Measurements from ENCODE around the gene HIVEP1.

DNA sequence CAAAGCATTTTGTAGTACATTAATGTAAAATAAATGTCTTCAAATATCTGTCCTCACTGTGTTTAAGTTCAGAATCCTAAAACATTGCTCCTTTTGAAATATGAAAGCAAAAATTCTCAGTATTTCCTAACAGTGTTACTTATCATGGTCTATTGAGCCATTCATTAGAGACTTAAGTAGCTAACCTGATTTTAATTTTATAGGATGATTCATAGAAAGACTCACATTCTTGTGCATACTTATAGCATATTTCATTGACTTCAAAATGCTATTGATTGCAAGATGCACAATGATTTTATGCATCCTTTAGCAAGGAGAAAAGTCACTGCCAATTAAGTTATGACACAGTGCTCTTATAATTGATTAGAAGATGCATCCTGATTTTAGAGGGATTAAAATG is 85.7 kb downstream of the HIVEP1 start:
- TF ChIP-seq, protein P1, sequence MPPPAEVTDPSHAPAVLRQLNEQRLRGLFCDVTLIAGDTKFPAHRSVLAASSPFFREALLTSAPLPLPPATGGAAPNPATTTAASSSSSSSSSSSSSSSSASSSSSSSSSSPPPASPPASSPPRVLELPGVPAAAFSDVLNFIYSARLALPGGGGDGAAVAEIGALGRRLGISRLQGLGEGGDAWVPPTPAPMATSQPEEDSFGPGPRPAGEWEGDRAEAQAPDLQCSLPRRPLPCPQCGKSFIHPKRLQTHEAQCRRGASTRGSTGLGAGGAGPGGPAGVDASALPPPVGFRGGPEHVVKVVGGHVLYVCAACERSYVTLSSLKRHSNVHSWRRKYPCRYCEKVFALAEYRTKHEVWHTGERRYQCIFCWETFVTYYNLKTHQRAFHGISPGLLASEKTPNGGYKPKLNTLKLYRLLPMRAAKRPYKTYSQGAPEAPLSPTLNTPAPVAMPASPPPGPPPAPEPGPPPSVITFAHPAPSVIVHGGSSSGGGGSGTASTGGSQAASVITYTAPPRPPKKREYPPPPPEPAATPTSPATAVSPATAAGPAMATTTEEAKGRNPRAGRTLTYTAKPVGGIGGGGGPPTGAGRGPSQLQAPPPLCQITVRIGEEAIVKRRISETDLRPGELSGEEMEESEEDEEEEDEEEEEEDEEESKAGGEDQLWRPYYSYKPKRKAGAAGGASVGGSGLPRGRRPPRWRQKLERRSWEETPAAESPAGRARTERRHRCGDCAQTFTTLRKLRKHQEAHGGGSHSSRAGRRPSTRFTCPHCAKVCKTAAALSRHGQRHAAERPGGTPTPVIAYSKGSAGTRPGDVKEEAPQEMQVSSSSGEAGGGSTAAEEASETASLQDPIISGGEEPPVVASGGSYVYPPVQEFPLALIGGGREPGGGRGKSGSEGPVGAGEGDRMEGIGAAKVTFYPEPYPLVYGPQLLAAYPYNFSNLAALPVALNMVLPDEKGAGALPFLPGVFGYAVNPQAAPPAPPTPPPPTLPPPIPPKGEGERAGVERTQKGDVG (CRISPR knock-in tag; IDR thresholded peaks at IDR 0.05; ENCODE audit: borderline replicate concordance), result no peak
- TF ChIP-seq, protein P2, sequence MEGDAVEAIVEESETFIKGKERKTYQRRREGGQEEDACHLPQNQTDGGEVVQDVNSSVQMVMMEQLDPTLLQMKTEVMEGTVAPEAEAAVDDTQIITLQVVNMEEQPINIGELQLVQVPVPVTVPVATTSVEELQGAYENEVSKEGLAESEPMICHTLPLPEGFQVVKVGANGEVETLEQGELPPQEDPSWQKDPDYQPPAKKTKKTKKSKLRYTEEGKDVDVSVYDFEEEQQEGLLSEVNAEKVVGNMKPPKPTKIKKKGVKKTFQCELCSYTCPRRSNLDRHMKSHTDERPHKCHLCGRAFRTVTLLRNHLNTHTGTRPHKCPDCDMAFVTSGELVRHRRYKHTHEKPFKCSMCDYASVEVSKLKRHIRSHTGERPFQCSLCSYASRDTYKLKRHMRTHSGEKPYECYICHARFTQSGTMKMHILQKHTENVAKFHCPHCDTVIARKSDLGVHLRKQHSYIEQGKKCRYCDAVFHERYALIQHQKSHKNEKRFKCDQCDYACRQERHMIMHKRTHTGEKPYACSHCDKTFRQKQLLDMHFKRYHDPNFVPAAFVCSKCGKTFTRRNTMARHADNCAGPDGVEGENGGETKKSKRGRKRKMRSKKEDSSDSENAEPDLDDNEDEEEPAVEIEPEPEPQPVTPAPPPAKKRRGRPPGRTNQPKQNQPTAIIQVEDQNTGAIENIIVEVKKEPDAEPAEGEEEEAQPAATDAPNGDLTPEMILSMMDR (CRISPR knock-in tag; IDR thresholded peaks at IDR 0.05), result no peak
- no peak for TF ChIP-seq ZBTB8A (CRISPR knock-in tag; IDR thresholded peaks at IDR 0.05; ENCODE audit: borderline replicate concordance, low read depth)
- TF ChIP-seq EED (CRISPR knock-in tag; IDR thresholded peaks at IDR 0.05), result no peak
- no peak for TF ChIP-seq NFKBIZ (CRISPR knock-in tag; IDR thresholded peaks at IDR 0.05)
- TF ChIP-seq, protein P3, sequence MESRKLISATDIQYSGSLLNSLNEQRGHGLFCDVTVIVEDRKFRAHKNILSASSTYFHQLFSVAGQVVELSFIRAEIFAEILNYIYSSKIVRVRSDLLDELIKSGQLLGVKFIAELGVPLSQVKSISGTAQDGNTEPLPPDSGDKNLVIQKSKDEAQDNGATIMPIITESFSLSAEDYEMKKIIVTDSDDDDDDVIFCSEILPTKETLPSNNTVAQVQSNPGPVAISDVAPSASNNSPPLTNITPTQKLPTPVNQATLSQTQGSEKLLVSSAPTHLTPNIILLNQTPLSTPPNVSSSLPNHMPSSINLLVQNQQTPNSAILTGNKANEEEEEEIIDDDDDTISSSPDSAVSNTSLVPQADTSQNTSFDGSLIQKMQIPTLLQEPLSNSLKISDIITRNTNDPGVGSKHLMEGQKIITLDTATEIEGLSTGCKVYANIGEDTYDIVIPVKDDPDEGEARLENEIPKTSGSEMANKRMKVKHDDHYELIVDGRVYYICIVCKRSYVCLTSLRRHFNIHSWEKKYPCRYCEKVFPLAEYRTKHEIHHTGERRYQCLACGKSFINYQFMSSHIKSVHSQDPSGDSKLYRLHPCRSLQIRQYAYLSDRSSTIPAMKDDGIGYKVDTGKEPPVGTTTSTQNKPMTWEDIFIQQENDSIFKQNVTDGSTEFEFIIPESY (CRISPR knock-in tag; IDR thresholded peaks at IDR 0.05), result no peak
- TF ChIP-seq, protein P4, sequence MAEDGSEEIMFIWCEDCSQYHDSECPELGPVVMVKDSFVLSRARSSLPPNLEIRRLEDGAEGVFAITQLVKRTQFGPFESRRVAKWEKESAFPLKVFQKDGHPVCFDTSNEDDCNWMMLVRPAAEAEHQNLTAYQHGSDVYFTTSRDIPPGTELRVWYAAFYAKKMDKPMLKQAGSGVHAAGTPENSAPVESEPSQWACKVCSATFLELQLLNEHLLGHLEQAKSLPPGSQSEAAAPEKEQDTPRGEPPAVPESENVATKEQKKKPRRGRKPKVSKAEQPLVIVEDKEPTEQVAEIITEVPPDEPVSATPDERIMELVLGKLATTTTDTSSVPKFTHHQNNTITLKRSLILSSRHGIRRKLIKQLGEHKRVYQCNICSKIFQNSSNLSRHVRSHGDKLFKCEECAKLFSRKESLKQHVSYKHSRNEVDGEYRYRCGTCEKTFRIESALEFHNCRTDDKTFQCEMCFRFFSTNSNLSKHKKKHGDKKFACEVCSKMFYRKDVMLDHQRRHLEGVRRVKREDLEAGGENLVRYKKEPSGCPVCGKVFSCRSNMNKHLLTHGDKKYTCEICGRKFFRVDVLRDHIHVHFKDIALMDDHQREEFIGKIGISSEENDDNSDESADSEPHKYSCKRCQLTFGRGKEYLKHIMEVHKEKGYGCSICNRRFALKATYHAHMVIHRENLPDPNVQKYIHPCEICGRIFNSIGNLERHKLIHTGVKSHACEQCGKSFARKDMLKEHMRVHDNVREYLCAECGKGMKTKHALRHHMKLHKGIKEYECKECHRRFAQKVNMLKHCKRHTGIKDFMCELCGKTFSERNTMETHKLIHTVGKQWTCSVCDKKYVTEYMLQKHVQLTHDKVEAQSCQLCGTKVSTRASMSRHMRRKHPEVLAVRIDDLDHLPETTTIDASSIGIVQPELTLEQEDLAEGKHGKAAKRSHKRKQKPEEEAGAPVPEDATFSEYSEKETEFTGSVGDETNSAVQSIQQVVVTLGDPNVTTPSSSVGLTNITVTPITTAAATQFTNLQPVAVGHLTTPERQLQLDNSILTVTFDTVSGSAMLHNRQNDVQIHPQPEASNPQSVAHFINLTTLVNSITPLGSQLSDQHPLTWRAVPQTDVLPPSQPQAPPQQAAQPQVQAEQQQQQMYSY (CRISPR knock-in tag; IDR thresholded peaks at IDR 0.05), result no peak
- TF ChIP-seq RXRB (CRISPR knock-in tag; IDR thresholded peaks at IDR 0.05; ENCODE audit: borderline replicate concordance), result no peak
- no peak for TF ChIP-seq ZHX1 (CRISPR knock-in tag; IDR thresholded peaks at IDR 0.05; ENCODE audit: low read depth)

Data from HepG2 (cell line).